Peyer's patch (tissue), 4 donors: Measurements from ENCODE around the gene ANKS1A. TPM values are rescaled to one million over a fixed set of nuclear protein-coding genes. Genes with fewer than 3 reads are reported as not detected.

Experiments
- DNase-seq, 3 donors: peaks; one replicate each; pipeline ENCODE4 v3.0.0-alpha.2; 2017 to 2019
- H3K27ac ChIP-seq, 4 donors: fragments of 200-600 bp; sonication (generic); one replicate each; pipeline ENCODE4 v1.5.1; 2016 to 2019
- H3K27me3 ChIP-seq, 2 donors: fragments of 200-600 bp; sonication (generic); one replicate each; pipeline ENCODE4 v1.5.1; 2019
- H3K36me3 ChIP-seq, 3 donors: fragments of 200-600 bp; sonication (generic); one replicate each; pipeline ENCODE4 v1.5.1; 2016 to 2019
- H3K4me1 ChIP-seq, 4 donors: fragments of 200-600 bp; sonication (generic); one replicate each; pipeline ENCODE4 v1.5.1; 2016 to 2019
- H3K4me3 ChIP-seq, 4 donors: fragments of 200-600 bp; sonication (generic); 1 replicate in 3 of 4; 2 replicates in 1 of 4; pipeline ENCODE4 v1.5.1; 2016 to 2019; ENCODE audit warnings: mild to moderate bottlenecking in 1 of 4
- H3K9me3 ChIP-seq, 4 donors: fragments of 200-600 bp; sonication (generic); one replicate each; pipeline ENCODE4 v1.5.1; 2016 to 2019; ENCODE audit warnings: mild to moderate bottlenecking in 1 of 4
- CTCF ChIP-seq, 6 experiments: fragments of 450-650 bp in 4 of 6; fragments of 200-600 bp in 2 of 6; sonication (generic) in 1 of 6; IDR thresholded peaks; one replicate each; pipeline ENCODE4 v1.5.1; 2017 to 2019; ENCODE audit warnings: antibody characterized with exemption in 6 of 6, mild to moderate bottlenecking in 3 of 6, moderate library complexity in 1 of 6
- POLR2A ChIP-seq, 2 donors: fragments of 450-650 bp; IDR thresholded peaks; one replicate each; pipeline ENCODE4 v1.5.1; 2017; ENCODE audit warnings: antibody characterized with exemption in 2 of 2, mild to moderate bottlenecking in 2 of 2, moderate library complexity in 2 of 2
- total RNA-seq, 4 donors: library from RNA; depleted of rRNA; stranded (reverse); fragments of >200 nt; gene quantifications; one replicate each; pipeline ENCODE4 v1.1.0, GENCODE V29; 2016

Gene ANKS1A
- total RNA-seq, 4 donors from 2014 or later: 24.3 to 42.1 (median 31.9) TPM

GRCh38 chr6:34906826-34907225 lies 17.8 kb downstream of the ANKS1A start:
- no peak overlapping the region for H3K4me3 ChIP-seq
- no peaks in the 10 kb centered on the region for H3K36me3 ChIP-seq
- no peak for TF ChIP-seq CTCF (IDR thresholded peaks at IDR 0.05)

DNA sequence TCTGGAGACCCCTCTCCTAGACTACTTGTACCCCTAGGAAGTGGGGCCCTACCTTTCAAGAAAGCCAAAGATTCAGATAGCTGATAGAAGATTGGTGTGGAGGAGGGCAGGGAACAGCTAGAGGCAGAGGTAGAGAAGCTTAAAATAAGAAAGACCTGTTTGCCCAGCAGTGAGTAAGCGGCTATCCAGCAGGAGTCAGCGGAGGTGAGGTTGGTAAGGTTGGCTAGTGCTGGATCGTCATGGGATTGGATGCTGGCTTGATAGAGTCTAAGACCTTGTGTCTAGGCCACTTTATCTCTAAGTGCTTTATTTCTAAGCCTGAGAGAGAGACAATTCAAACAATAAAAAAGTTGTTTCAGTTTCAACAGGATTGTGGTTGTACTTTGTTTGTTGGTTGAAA lies 19.1 kb downstream of the ANKS1A start:
- H3K4me1 ChIP-seq: peaks cover 0 to 8% (median 2%) of the 10 kb centered on the region in 4 donors
- TF ChIP-seq CTCF (IDR thresholded peaks at IDR 0.05) (no peak), POLR2A (IDR thresholded peaks at IDR 0.05) (no peak)

More at GRCh38 chr6:34906826-34907225, 17.8 kb downstream of the ANKS1A start:
- Histone ChIP-seq H3K27me3 (no peaks in the 10 kb centered on the region), H3K27ac (no peak overlapping the region), H3K4me1 (peaks cover 0 to 4% (median 0%) of the 10 kb centered on the region in 4 donors), H3K9me3 (no peaks in the 10 kb centered on the region)
- DNase-seq: no peak

GRCh38 chr6:34909320-34909883 lies 20.3 kb downstream of the ANKS1A start:
- H3K27ac ChIP-seq: no peak overlapping the region
- no peaks in the 10 kb centered on the region for H3K27me3 ChIP-seq
- no peak overlapping the region for H3K4me3 ChIP-seq
- TF ChIP-seq CTCF (IDR thresholded peaks at IDR 0.05): no peak
- DNase-seq: no peak
- H3K36me3 ChIP-seq: no peaks in the 10 kb centered on the region
- H3K9me3 ChIP-seq: no peaks in the 10 kb centered on the region
- H3K4me1 ChIP-seq: peaks cover 0 to 11% (median 2%) of the 10 kb centered on the region in 4 donors

More for the DNA sequence above, 19.1 kb downstream of the ANKS1A start:
- no peak for DNase-seq
- Histone ChIP-seq H3K9me3 (no peaks in the 10 kb centered on the region), H3K4me3 (no peak overlapping the region), H3K27me3 (no peaks in the 10 kb centered on the region), H3K27ac (no peak overlapping the region), H3K36me3 (no peaks in the 10 kb centered on the region)

DNA sequence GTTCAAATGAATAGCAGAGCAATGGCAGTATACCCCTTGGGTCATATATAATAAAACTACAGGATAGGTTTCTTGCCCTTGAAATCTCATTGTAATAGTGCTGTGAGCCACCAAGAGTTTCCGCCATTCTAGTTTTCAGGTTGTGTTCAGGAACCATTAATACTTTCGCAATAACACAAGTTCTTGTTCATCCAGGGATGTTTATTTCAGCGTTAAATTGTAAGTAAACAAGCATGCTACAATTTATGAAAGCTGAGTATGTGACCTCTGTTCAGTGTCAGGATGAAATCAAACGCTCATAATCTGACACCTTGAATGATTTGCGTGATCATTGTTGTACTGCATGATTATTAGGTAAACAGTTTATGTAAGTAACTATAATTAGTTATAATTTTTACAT lies 22.8 kb downstream of the ANKS1A start:
- TF ChIP-seq CTCF (IDR thresholded peaks at IDR 0.05): no peak
- no peak for TF ChIP-seq POLR2A (IDR thresholded peaks at IDR 0.05)
- no peak overlapping the region for H3K4me3 ChIP-seq
- H3K9me3 ChIP-seq: no peaks in the 10 kb centered on the region
- peaks cover 0 to 11% (median 2%) of the 10 kb centered on the region in 4 donors for H3K4me1 ChIP-seq
- no peaks in the 10 kb centered on the region for H3K36me3 ChIP-seq
- DNase-seq: no peak
- no peak overlapping the region for H3K27ac ChIP-seq
- no peaks in the 10 kb centered on the region for H3K27me3 ChIP-seq

DNA sequence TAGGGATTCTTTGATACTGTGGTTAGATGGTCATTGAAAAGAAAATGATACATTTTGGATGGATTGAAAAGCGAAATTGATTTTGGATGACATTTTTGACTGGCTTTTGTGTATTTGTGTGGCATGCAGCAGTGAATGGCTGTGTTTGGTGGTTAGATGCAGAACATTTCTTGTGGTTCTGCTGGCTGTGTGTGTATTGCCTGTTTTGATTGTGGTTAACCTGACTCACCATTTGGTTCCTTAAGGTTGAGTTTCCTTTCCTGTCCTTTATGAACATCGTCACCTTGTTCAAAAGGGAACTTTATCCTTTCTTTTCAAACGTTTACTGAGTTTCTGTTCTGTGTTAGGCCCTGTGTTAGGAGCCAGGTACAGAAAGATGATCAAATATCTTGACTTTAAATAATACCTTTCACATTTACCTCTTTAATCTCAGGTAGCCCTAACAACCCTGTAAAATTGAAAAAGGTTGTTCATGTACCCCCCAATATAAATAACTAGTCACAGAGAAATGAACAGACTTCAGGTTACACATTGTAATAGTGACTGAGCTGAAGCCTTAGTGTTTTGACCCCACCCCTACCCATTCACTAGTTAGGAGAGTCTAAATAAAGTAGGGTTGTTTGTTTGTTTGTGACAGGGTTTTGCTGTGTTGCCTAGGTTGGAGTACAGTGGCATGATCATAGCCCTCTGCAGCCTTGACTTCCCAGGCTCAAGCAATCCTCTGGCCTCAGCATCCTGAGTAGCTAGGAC lies 23.8 kb downstream of the ANKS1A start:
- DNase-seq: no peak
- TF ChIP-seq POLR2A (IDR thresholded peaks at IDR 0.05) (no peak), CTCF (IDR thresholded peaks at IDR 0.05) (no peak)
- no peak overlapping the region for H3K27ac ChIP-seq

More for the DNA sequence above, 23.8 kb downstream of the ANKS1A start:
- Histone ChIP-seq H3K36me3 (no peaks in the 10 kb centered on the region), H3K27me3 (no peaks in the 10 kb centered on the region), H3K4me1 (peaks cover 0 to 11% (median 2%) of the 10 kb centered on the region in 4 donors), H3K4me3 (no peak overlapping the region), H3K9me3 (no peaks in the 10 kb centered on the region)
